PC-3 (cell line): ENCODE data around the gene MED13L. TPM values are rescaled to one million over a fixed set of nuclear protein-coding genes. Genes with fewer than 3 reads are reported as not detected.

Experiments
- ATAC-seq: fragments of 200-7000 bp; cut with Tn5 transposase; 2 replicates; pipeline ENCODE4 v1.9.1; 2020; ENCODE audit warnings: mild to moderate bottlenecking, moderate library complexity
- BruUV-seq: library from RNA; stranded (reverse); fragments of 400-500 nt; replicated peaks from 2 replicates; lab custom pipeline; 2021; lab: Mats Ljungman, UMichigan
- CTCF ChIA-PET: fragments of 300-600 bp; sonication (Branson Sonifier 250); formaldehyde crosslinking; loops from one replicate; lab custom pipeline; 2022; ENCODE audit warnings: antibody characterized with exemption; lab: Charles Lee
- POLR2A ChIA-PET: fragments of 300-600 bp; sonication (Branson Sonifier 250); formaldehyde crosslinking; loops from one replicate; lab custom pipeline; 2022; ENCODE audit warnings: antibody characterized with exemption; ENCODE audit not compliant: unreplicated experiment; lab: Charles Lee
- DNase-seq: peaks from one replicate; pipeline ENCODE4 v3.0.0-alpha.2; 2015
- H2AFZ ChIP-seq: fragments of 300-600 bp; sonication (generic); 2 replicates; pipeline ENCODE4 v1.6.0; 2016; ENCODE audit warnings: antibody characterized with exemption, low read length
- H3F3A ChIP-seq: fragments of 300-600 bp; sonication (generic); one replicate; pipeline ENCODE4 v1.6.0; 2017; ENCODE audit warnings: antibody characterized with exemption, low read length, control low read depth, mild to moderate bottlenecking; ENCODE audit not compliant: unreplicated experiment
- H3K27ac ChIP-seq: fragments of 300-600 bp; sonication (generic); 2 replicates; pipeline ENCODE4 v1.5.1; 2016; ENCODE audit warnings: mild to moderate bottlenecking, low read length
- H3K27me3 ChIP-seq: fragments of 300-600 bp; sonication (generic); 2 replicates; pipeline ENCODE4 v1.6.1; 2016; ENCODE audit warnings: low read length, mixed read lengths
- H3K36me3 ChIP-seq: fragments of 300-600 bp; sonication (generic); 2 replicates; pipeline ENCODE4 v1.6.1; 2016; ENCODE audit warnings: low read depth, mixed run types, low read length, mixed read lengths
- H3K4me1 ChIP-seq: fragments of 300-600 bp; sonication (generic); 2 replicates; pipeline ENCODE4 v1.5.1; 2016; ENCODE audit warnings: low read length; ENCODE audit not compliant: insufficient read depth
- H3K4me2 ChIP-seq: fragments of 300-600 bp; sonication (generic); 2 replicates; pipeline ENCODE4 v1.6.0; 2016; ENCODE audit warnings: low read length
- H3K4me3 ChIP-seq: fragments of 300-600 bp; sonication (generic); 2 replicates; pipeline ENCODE4 v1.5.1; 2016; ENCODE audit warnings: mild to moderate bottlenecking, low read length, mixed read lengths
- H3K79me2 ChIP-seq: fragments of 300-600 bp; sonication (generic); 2 replicates; pipeline ENCODE4 v1.6.1; 2017; ENCODE audit warnings: low read length, mixed read lengths
- H3K9ac ChIP-seq: fragments of 300-600 bp; sonication (generic); 2 replicates; pipeline ENCODE4 v1.6.0; 2016; ENCODE audit warnings: mild to moderate bottlenecking, low read length
- H3K9me2 ChIP-seq: fragments of 300-600 bp; sonication (generic); replicated peaks from 2 replicates; pipeline ENCODE4 v1.6.1; 2016; ENCODE audit warnings: mixed run types, low read length, mixed read lengths
- H3K9me3 ChIP-seq: fragments of 300-600 bp; sonication (generic); 2 replicates; pipeline ENCODE4 v1.6.1; 2016; ENCODE audit warnings: low read length, mixed read lengths
- H4K20me1 ChIP-seq: fragments of 300-600 bp; sonication (generic); 2 replicates; pipeline ENCODE4 v1.6.1; 2016; ENCODE audit warnings: low read length, mixed read lengths
- CTCF ChIP-seq: fragments of 300-600 bp; sonication (generic); conservative IDR thresholded peaks from 2 replicates; pipeline ENCODE4 v1.5.1; 2017; ENCODE audit warnings: antibody characterized with exemption, low read depth, mild to moderate bottlenecking, low read length
- EZH2 ChIP-seq: fragments of 300-600 bp; sonication (generic); IDR thresholded peaks from one replicate; pipeline ENCODE4 v1.6.1; 2017; ENCODE audit warnings: antibody characterized with exemption, mild to moderate bottlenecking, low read length; ENCODE audit not compliant: unreplicated experiment
- EZH2phosphoT487 ChIP-seq: fragments of 300-600 bp; sonication (generic); IDR thresholded peaks from 2 replicates; pipeline ENCODE4 v1.6.1; 2018; ENCODE audit warnings: mild to moderate bottlenecking, antibody characterized with exemption, low read length, borderline replicate concordance
- intact Hi-C: fragments of 100-400 bp; cut with micrococcal nuclease; formaldehyde crosslinking; loops from 2 replicates; pipeline ENCODE4 v1.9.0; 2023
- total RNA-seq: library from RNA; depleted of rRNA; stranded (reverse); fragments of >200 nt; gene quantifications from 2 replicates; pipeline ENCODE4 v1.2.3, GENCODE V29; 2014

MED13L gene
- total RNA-seq, 1 experiment from 2014 or later, result 61.2 TPM

DNA sequence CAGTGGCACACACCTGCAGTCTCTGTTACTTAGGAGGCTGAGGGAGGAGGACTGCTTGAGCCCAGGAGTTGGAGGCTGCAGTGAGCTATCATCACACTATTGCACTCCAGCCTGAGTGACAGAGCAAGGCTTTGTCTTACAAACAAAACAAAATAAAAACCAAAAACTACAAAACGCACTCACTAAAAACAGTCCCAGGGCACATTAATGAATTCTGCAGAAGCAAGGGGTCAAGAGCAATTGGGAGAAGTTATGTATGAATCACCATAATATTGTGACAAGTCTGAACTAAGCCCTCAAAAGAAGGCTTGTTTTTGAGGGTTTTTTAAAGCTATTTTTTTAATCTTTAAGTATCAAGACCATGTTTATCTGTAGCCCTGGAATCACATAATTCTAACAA, 201.1 kb downstream of the MED13L start:
- ChIA-PET POLR2A (no interaction called here), CTCF (no interaction called here)
- H3K9me2 ChIP-seq, result no peaks in the 10 kb centered on the region
- TF ChIP-seq EZH2 (no peak), EZH2phosphoT487 (no peak), CTCF (no peak)
- no peaks in the 10 kb centered on the region for H3K4me1 ChIP-seq
- H3K27ac ChIP-seq, result no peak overlapping the region
- H4K20me1 ChIP-seq, result 0 out of 2 replicates have a peak, but pooled peaks cover under 1% of the 10 kb centered on the region
- H3K4me2 ChIP-seq, result no peak overlapping the region
- no peaks in the 10 kb centered on the region for H3F3A ChIP-seq
- no TSS peak for BruUV-seq
- H3K4me3 ChIP-seq, result no peak overlapping the region
- no peaks in the 10 kb centered on the region for H3K27me3 ChIP-seq
- H3K9ac ChIP-seq, result no peak overlapping the region
- DNase-seq, result no peak
- peaks cover 27% of the 10 kb centered on the region; the same call in 1 of the 2 replicates for H3K79me2 ChIP-seq
- H3K9me3 ChIP-seq, result no peaks in the 10 kb centered on the region
- ATAC-seq, result no peak
- H2AFZ ChIP-seq, result no peak overlapping the region
- intact Hi-C loops, result no loop called here
- H3K36me3 ChIP-seq, result no peaks in the 10 kb centered on the region

DNA sequence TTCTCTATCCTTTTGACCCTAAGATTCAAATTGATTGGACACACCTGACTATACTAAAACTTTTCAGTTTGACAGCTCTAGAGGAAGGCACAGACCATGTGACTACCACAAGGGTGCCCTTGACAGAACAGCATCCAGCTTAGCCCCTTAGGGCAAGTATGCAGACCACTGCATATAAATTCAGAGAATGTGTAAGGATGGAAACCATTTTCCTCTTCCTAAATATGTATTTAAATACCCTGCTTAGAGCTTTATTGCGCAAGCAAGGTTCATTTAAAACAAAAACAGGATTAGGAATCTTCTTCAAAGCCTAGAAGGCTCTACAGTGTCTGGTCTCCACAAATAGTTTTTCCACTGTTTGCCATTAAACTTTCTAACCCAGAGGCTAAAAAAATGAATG, 202.8 kb downstream of the MED13L start:
- H3K27me3 ChIP-seq, result no peaks in the 10 kb centered on the region
- intact Hi-C loops, result no loop called here
- no peaks in the 10 kb centered on the region for H3K4me1 ChIP-seq
- no peaks in the 10 kb centered on the region for H3F3A ChIP-seq
- H2AFZ ChIP-seq, result no peak overlapping the region
- CTCF ChIA-PET, result no interaction called here
- BruUV-seq, result no TSS peak
- H4K20me1 ChIP-seq, result no peaks in the 10 kb centered on the region
- no peak overlapping the region for H3K4me3 ChIP-seq
- H3K36me3 ChIP-seq, result no peaks in the 10 kb centered on the region
- H3K9me2 ChIP-seq, result no peaks in the 10 kb centered on the region
- no peak overlapping the region for H3K27ac ChIP-seq
- no peak overlapping the region for H3K9ac ChIP-seq
- TF ChIP-seq CTCF (no peak), EZH2phosphoT487 (no peak), EZH2 (no peak)
- DNase-seq (no peak), ATAC-seq (no peak)
- POLR2A ChIA-PET, result no interaction called here
- peaks cover 28% of the 10 kb centered on the region for H3K79me2 ChIP-seq
- H3K4me2 ChIP-seq, result no peak overlapping the region
- H3K9me3 ChIP-seq, result no peaks in the 10 kb centered on the region

DNA sequence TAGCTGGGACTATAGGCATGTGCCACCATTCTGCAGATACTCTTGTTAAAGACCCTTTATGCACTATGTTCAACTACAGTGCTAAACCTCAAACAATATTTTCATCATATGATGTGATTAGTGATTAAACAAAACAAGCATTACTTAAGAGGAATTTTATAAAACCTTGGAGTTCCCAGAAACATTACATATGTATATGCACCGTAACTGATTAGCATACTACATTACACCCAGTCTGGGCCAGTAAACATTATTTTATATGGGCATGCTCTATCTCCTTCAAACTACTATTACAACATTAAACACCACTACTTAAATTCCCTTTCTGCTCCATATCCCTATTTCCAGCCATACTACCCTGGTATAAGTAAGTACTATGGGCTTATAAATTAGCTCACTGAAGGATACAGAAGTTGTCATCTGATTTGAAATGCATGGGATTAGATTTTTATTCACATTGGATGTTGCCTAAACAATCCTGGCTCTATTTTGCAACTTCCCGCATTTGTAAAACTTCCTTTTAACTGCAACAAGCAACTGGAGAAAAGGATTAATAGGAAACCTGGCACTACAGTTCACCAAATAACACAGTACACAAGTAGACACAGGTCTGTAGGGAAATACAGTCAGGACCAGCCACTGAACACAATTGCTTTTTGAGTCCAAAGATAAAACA, 205.8 kb downstream of the MED13L start:
- TF ChIP-seq EZH2phosphoT487 (no peak), CTCF (no peak), EZH2 (no peak)
- Histone ChIP-seq H3K9ac (no peak overlapping the region), H3F3A (no peaks in the 10 kb centered on the region), H3K79me2 (peaks cover 41% of the 10 kb centered on the region), H3K4me1 (no peaks in the 10 kb centered on the region), H3K4me3 (no peak overlapping the region), H3K9me2 (no peaks in the 10 kb centered on the region), H3K4me2 (no peak overlapping the region), H3K27me3 (no peaks in the 10 kb centered on the region), H4K20me1 (no peaks in the 10 kb centered on the region), H3K36me3 (no peaks in the 10 kb centered on the region), H3K9me3 (no peaks in the 10 kb centered on the region), H3K27ac (no peak overlapping the region), H2AFZ (no peak overlapping the region)
- intact Hi-C loops, result no loop called here
- no TSS peak for BruUV-seq
- DNase-seq (no peak), ATAC-seq (no peak)
- CTCF ChIA-PET, result no interaction called here
- POLR2A ChIA-PET, result no interaction called here
